Adrenal gland (tissue), 12 donors: Measurements from ENCODE around the gene INPP4A. TPM values are rescaled to one million over a fixed set of nuclear protein-coding genes. Genes with fewer than 3 reads are reported as not detected.

Experiments
- DNase-seq, 7 donors: peaks; one replicate each; pipeline ENCODE4 v3.0.0-alpha.2; 2019 to 2020
- H3K27ac ChIP-seq, 5 donors: fragments of 200-600 bp; sonication (generic) in 4 of 5; 1 replicate in 3 of 5; 2 replicates in 2 of 5; pipeline versions ENCODE4 v1.5.1 to v1.8.0; 2016 to 2020; ENCODE audit warnings: mild to moderate bottlenecking in 1 of 5
- H3K27me3 ChIP-seq: fragments of 200-600 bp; 2 replicates; pipeline ENCODE4 v1.8.0; 2021
- H3K36me3 ChIP-seq, 2 donors: fragments of 200-600 bp; replicated peaks in 1 of 2; 1 replicate in 1 of 2; 2 replicates in 1 of 2; pipeline versions ENCODE4 v1.5.1 to v1.8.0; 2018 to 2022
- H3K4me1 ChIP-seq, 2 donors: fragments of 200-600 bp; replicated peaks in 1 of 2; 1 replicate in 1 of 2; 2 replicates in 1 of 2; pipeline versions ENCODE4 v1.5.1 to v1.8.0; 2018 to 2021
- H3K4me3 ChIP-seq, 4 donors: fragments of 200-600 bp; sonication (generic) in 3 of 4; one replicate each; pipeline ENCODE4 v1.5.1; 2016 to 2018
- H3K9me3 ChIP-seq, 3 donors: fragments of 200-600 bp; sonication (generic) in 1 of 3; replicated peaks in 1 of 3; 1 replicate in 2 of 3; 2 replicates in 1 of 3; pipeline versions ENCODE4 v1.5.1 to v1.8.0; 2016 to 2021
- POLR2A ChIP-seq, 2 donors: fragments of 450-650 bp; IDR thresholded peaks; one replicate each; pipeline ENCODE4 v1.6.1; 2017; ENCODE audit warnings: antibody characterized with exemption in 2 of 2, mild to moderate bottlenecking in 2 of 2, moderate library complexity in 1 of 2
- WGBS, 4 donors: extraction: QIAGEN DNeasy Blood & Tissue Kit in 2 of 4; methylation state at CpG; one replicate each; pipeline versions ENCODE4 v1.1.5 to v1.1.7; 2013 to 2017; 5-methylcytosine and 5-hydroxymethylcytosine counted together
- intact Hi-C, 2 donors: fragments of 100-400 bp; cut with DNase I; formaldehyde crosslinking; loops; one replicate each; pipeline versions ENCODE4 v1.14.1 to v1.15.0; 2022 to 2023
- polyA plus RNA-seq, 3 donors: library from polyadenylated mRNA; stranded (reverse); fragments of 200-250 nt in 2 of 3; fragments of 350-450 nt in 1 of 3; fragmentation: Illumina TruSeq in 1 of 3; extraction: RNeasy Lipid Tissue Mini Kit (QIAGEN cat#74804) in 1 of 3; gene quantifications; one replicate each; pipeline ENCODE4 v1.2.3, GENCODE V29; 2013 to 2014
- total RNA-seq, 9 donors: library from RNA; depleted of rRNA in 4 of 9; stranded (reverse); fragments of >200 nt in 4 of 9; fragments of 120-200 nt in 1 of 9; fragmentation: NEBNext Ultra II Directional in 1 of 9; extraction: Animal tissue kit (Norgen Biotek cat#: 25700) in 1 of 9; gene quantifications; one replicate each; pipeline versions ENCODE4 v1.1.0 to v1.2.4, GENCODE V29; 2013 to 2023
- TF ChIP-seq, protein P1 (sequence below), 6 experiments: fragments of 450-650 bp in 4 of 6; fragments of 200-600 bp in 2 of 6; sonication (generic) in 1 of 6; IDR thresholded peaks; 1 replicate in 5 of 6; 2 replicates in 1 of 6; pipeline versions ENCODE4 v1.5.1 to v1.8.0; 2016 to 2021; ENCODE audit warnings: antibody characterized with exemption in 6 of 6, mild to moderate bottlenecking in 2 of 6, moderate library complexity in 1 of 6
- donor health status: healthy with polysubstance abuse.
- donor health status: Bipolar disorder and iron deficiency.
- donor health status: DM: yes; HTN: yes; CAD: no.
- donor health status: DM: no; HTN: no; CAD: no.
- donor health status: DM: no; HTN: no; CAD: no.
- donor health status: DM: yes; HTN: yes; CAD: no.

INPP4A gene
- total and polyA plus RNA-seq, 12 donors, result 8.8 to 40.5 (median 27.3) TPM

DNA sequence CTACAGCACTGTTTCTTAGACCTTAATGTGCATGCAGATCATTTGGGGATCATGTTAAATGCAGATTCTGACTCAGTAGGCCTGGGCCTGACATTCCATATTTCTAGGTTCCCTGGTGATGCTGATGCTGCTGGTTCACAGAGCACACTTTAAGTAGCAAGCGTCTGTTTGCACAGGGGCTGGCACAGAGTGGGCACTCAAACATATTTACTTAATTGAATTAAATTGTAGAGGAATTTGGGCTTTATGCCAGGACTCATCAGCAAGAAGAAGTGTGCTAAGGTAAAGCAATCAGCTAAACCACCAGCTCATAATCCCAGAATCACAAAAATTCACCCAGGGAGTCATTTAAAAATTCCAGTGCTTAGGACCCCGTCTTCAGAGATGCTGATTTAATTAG, 25.1 kb upstream of the INPP4A start:
- H3K9me3 ChIP-seq, result peaks cover 0 to 3% (median 0%) of the 10 kb centered on the region in 3 donors
- DNase-seq, result no peak
- no peaks in the 10 kb centered on the region for H3K4me1 ChIP-seq
- TF ChIP-seq POLR2A (IDR thresholded peaks at IDR 0.05), result no peak
- TF ChIP-seq, protein P1, sequence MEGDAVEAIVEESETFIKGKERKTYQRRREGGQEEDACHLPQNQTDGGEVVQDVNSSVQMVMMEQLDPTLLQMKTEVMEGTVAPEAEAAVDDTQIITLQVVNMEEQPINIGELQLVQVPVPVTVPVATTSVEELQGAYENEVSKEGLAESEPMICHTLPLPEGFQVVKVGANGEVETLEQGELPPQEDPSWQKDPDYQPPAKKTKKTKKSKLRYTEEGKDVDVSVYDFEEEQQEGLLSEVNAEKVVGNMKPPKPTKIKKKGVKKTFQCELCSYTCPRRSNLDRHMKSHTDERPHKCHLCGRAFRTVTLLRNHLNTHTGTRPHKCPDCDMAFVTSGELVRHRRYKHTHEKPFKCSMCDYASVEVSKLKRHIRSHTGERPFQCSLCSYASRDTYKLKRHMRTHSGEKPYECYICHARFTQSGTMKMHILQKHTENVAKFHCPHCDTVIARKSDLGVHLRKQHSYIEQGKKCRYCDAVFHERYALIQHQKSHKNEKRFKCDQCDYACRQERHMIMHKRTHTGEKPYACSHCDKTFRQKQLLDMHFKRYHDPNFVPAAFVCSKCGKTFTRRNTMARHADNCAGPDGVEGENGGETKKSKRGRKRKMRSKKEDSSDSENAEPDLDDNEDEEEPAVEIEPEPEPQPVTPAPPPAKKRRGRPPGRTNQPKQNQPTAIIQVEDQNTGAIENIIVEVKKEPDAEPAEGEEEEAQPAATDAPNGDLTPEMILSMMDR (IDR thresholded peaks at IDR 0.05), result no peak
- WGBS, 4 donors, result 75 to 100% (median 81%) methylated on average over 2 of the region's 2 CpGs
- H3K36me3 ChIP-seq, result no peaks in the 10 kb centered on the region
- H3K4me3 ChIP-seq, result no peak overlapping the region
- H3K27ac ChIP-seq, result no peak overlapping the region
- H3K27me3 ChIP-seq, result no peaks in the 10 kb centered on the region
- intact Hi-C loops, result loop anchor here (10.0 kb wide), 3 partner anchors 145 to 415 kb away; partner anchors contain the start of genes COA5 (in 1 of the 2) and UNC50 (in 1 of the 2)

DNA sequence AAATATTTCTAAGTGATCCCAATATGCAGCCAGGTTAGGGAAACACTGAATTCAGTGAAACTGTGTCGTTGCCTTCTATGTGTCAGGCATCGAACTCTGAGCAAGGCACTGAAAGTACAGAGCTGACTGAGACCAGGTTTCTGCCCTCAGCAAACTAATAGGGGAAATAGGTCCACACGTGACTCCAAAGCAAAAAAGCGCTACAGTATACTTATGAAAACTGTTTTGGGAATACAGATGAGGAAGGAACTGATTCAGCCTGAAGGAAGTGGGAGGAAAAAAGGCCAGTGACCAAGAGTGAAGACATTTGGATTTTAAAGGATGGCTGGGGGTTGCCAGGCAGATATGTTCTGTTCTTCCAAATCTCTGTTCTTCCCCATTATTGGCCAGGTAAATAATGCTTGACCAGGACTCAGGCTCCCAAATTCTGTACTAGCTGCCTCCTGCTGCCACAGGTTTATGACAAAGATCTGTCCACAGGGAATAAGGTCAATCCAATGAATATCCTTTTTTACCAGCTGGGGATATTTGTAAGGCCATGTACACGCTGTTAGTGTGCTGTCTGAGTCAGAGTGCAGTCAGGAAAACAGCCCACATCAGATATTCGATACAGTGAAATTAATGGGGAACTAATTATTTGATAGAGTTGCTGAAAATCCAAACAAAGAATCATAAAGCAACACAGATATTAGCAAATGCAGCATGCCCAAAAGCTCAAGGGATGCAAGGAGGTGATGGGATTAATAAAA, 24.5 kb upstream of the INPP4A start:
- 57 to 62% (median 60%) methylated on average over 6 of the region's 6 CpGs for WGBS, 4 donors
- Histone ChIP-seq H3K36me3 (no peaks in the 10 kb centered on the region), H3K4me3 (no peak overlapping the region), H3K4me1 (no peaks in the 10 kb centered on the region), H3K9me3 (peaks cover 0 to 3% (median 0%) of the 10 kb centered on the region in 3 donors), H3K27me3 (no peaks in the 10 kb centered on the region), H3K27ac (no peak overlapping the region)
- intact Hi-C loops, result loop anchor here (10.0 kb wide), 3 partner anchors 145 to 415 kb away; partner anchors contain the start of genes COA5 (in 1 of the 2) and UNC50 (in 1 of the 2)
- no peak for DNase-seq
- TF ChIP-seq POLR2A (IDR thresholded peaks at IDR 0.05), result no peak
- TF ChIP-seq, protein P1 (IDR thresholded peaks at IDR 0.05), result no peak

DNA sequence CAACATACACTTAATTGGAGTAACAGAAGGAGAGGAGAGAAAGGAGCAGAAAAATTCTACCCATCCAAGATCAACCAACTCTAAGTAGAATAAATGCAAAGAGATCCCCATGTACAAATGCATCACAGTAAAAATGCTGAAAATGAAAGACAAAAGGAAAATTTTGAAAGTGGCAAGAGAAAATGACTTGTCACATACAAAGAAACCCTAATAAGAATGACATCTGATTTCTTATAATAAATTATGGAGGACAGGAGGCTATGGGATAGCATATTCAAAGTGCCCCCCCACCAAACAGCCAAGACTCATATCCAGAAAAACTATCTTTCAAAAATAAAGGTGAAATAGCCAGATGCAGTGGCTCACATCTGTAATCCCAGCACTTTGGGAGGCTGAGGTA, 22.2 kb upstream of the INPP4A start:
- H3K4me3 ChIP-seq, result no peak overlapping the region
- intact Hi-C loops, result no loop called here
- H3K4me1 ChIP-seq, result no peaks in the 10 kb centered on the region
- H3K36me3 ChIP-seq, result no peaks in the 10 kb centered on the region
- H3K27me3 ChIP-seq, result no peaks in the 10 kb centered on the region
- peaks cover 0 to 3% (median 0%) of the 10 kb centered on the region in 3 donors for H3K9me3 ChIP-seq
- TF ChIP-seq, protein P1 (IDR thresholded peaks at IDR 0.05), result no peak
- no peak overlapping the region for H3K27ac ChIP-seq
- no peak for DNase-seq

DNA sequence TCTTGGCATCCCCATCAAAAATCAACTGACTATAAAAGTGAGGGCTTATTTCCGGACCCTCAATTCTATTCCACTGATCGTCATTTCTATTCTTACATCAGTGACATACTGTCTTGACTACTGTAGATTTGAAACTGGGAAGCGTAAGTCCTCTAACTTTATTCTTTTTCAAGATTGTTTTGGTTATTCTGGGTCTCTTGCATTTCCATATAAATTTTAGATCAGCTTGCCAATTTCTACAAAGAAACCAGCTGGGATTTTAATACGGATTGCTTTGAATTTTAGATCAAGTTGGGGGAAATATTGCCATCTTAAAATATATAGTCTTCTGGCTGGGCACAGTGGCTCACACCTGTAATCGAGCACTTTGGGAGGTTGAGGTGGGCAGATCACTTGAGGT, 17.9 kb upstream of the INPP4A start:
- TF ChIP-seq, protein P1 (IDR thresholded peaks at IDR 0.05), result no peak
- no peak for TF ChIP-seq POLR2A (IDR thresholded peaks at IDR 0.05)
- H3K4me1 ChIP-seq, result no peaks in the 10 kb centered on the region
- H3K27me3 ChIP-seq, result no peaks in the 10 kb centered on the region
- H3K27ac ChIP-seq, result no peak overlapping the region
- no peak overlapping the region for H3K4me3 ChIP-seq
- peaks cover 0 to 3% (median 0%) of the 10 kb centered on the region in 3 donors for H3K9me3 ChIP-seq
- WGBS, 4 donors, result 81 to 88% (median 86%) methylated on average over 5 of the region's 5 CpGs
- DNase-seq, result no peak
- intact Hi-C loops, result no loop called here
- H3K36me3 ChIP-seq, result no peaks in the 10 kb centered on the region
